OCI-LY1 (cell line): Measurements from ENCODE around the gene FRMD4A.
"Not testable (repeated sequence)": the region's sequence is repeated elsewhere in the genome, so short reads cannot be mapped to it uniquely, and the experiment has no call there.

Experiments used
- H2AFZ ChIP-seq: fragments of 200-600 bp; sonication (generic), shearing (Covaris generic); 2 replicates; pipeline ENCODE4 v1.6.0; 2014; ENCODE audit warnings: antibody characterized with exemption, mild to moderate bottlenecking, low read length
- H3F3A ChIP-seq: fragments of 200-600 bp; sonication (generic), shearing (Covaris generic); 2 replicates; pipeline ENCODE4 v1.6.0; 2014; ENCODE audit warnings: mild to moderate bottlenecking, antibody characterized with exemption, low read length, moderate library complexity; ENCODE audit not compliant: insufficient read depth
- H3K27ac ChIP-seq: fragments of 200-600 bp; sonication (generic); 2 replicates; pipeline ENCODE4 v1.5.1; 2014; ENCODE audit warnings: low read length, mixed run types, mild to moderate bottlenecking, low read depth; ENCODE audit not compliant: poor library complexity, severe bottlenecking
- H3K27me3 ChIP-seq: fragments of 200-600 bp; sonication (generic); 2 replicates; pipeline ENCODE4 v1.6.0; 2014; ENCODE audit warnings: antibody characterized with exemption, mild to moderate bottlenecking, low read length, moderate library complexity; ENCODE audit not compliant: insufficient read depth
- H3K36me3 ChIP-seq: fragments of 200-600 bp; sonication (generic); 2 replicates; pipeline ENCODE4 v1.6.1; 2014; ENCODE audit warnings: mild to moderate bottlenecking, antibody characterized with exemption, low read length, moderate library complexity, mixed read lengths; ENCODE audit not compliant: insufficient read depth
- H3K4me1 ChIP-seq: fragments of 200-600 bp; sonication (generic); 2 replicates; pipeline ENCODE4 v1.5.1; 2014; ENCODE audit warnings: mild to moderate bottlenecking, low read length, moderate library complexity; ENCODE audit not compliant: insufficient read depth, severe bottlenecking
- H3K4me2 ChIP-seq: fragments of 200-600 bp; sonication (generic), shearing (Covaris generic); 2 replicates; pipeline ENCODE4 v1.6.1; 2014; ENCODE audit warnings: low read length
- H3K4me3 ChIP-seq: fragments of 200-600 bp; sonication (generic); 2 replicates; pipeline ENCODE4 v1.5.1; 2014; ENCODE audit warnings: low read length, low read depth, mild to moderate bottlenecking, mixed read lengths; ENCODE audit not compliant: poor library complexity, severe bottlenecking
- H3K79me2 ChIP-seq: fragments of 200-600 bp; shearing (Covaris generic); 2 replicates; pipeline ENCODE4 v1.6.1; 2016; ENCODE audit warnings: mixed run types, low read length, mixed read lengths; ENCODE audit not compliant: insufficient read depth
- H3K9ac ChIP-seq: fragments of 200-600 bp; sonication (generic), shearing (Covaris generic); 2 replicates; pipeline ENCODE4 v1.6.1; 2014; ENCODE audit warnings: mild to moderate bottlenecking, low read length, mixed read lengths
- H3K9me2 ChIP-seq: fragments of 200-600 bp; sonication (generic), shearing (Covaris generic); 2 replicates; pipeline ENCODE4 v1.6.1; 2014; ENCODE audit warnings: low read depth, mild to moderate bottlenecking, low read length, mixed read lengths
- H3K9me3 ChIP-seq: fragments of 200-600 bp; shearing (Covaris generic); 2 replicates; pipeline ENCODE4 v1.6.1; 2014; ENCODE audit warnings: low read length, mixed read lengths
- H4K20me1 ChIP-seq: fragments of 200-600 bp; sonication (generic), shearing (Covaris generic); 2 replicates; pipeline ENCODE4 v1.6.0; 2016; ENCODE audit warnings: mild to moderate bottlenecking, low read length; ENCODE audit not compliant: insufficient read depth
- EZH2 ChIP-seq: fragments of 200-600 bp; sonication (generic), shearing (Covaris generic); IDR thresholded peaks from 2 replicates; pipeline ENCODE4 v1.8.0; 2017; ENCODE audit warnings: borderline replicate concordance, mixed run types, mild to moderate bottlenecking, antibody characterized with exemption, low read length, moderate library complexity, mixed read lengths
- TF ChIP-seq, protein P1 (sequence below): fragments of 200-600 bp; sonication (generic), shearing (Covaris generic); IDR thresholded peaks from 2 replicates; pipeline ENCODE4 v1.5.1; 2017; ENCODE audit warnings: mild to moderate bottlenecking, antibody characterized with exemption, low read length, moderate library complexity, mixed read lengths

Gene FRMD4A

GRCh38 chr10:14141283-14141682 lies 189.4 kb downstream of the FRMD4A start:
- no peak overlapping the region for H3K4me2 ChIP-seq
- no peak overlapping the region for H2AFZ ChIP-seq
- H3F3A ChIP-seq, result no peaks in the 10 kb centered on the region
- no peaks in the 10 kb centered on the region for H3K9me3 ChIP-seq
- no peaks in the 10 kb centered on the region for H3K9me2 ChIP-seq
- H3K36me3 ChIP-seq, result no peaks in the 10 kb centered on the region
- no peak overlapping the region for H3K27ac ChIP-seq
- H3K27me3 ChIP-seq, result no peaks in the 10 kb centered on the region
- no peak overlapping the region for H3K4me3 ChIP-seq
- H3K9ac ChIP-seq, result no peak overlapping the region
- TF ChIP-seq, protein P1, sequence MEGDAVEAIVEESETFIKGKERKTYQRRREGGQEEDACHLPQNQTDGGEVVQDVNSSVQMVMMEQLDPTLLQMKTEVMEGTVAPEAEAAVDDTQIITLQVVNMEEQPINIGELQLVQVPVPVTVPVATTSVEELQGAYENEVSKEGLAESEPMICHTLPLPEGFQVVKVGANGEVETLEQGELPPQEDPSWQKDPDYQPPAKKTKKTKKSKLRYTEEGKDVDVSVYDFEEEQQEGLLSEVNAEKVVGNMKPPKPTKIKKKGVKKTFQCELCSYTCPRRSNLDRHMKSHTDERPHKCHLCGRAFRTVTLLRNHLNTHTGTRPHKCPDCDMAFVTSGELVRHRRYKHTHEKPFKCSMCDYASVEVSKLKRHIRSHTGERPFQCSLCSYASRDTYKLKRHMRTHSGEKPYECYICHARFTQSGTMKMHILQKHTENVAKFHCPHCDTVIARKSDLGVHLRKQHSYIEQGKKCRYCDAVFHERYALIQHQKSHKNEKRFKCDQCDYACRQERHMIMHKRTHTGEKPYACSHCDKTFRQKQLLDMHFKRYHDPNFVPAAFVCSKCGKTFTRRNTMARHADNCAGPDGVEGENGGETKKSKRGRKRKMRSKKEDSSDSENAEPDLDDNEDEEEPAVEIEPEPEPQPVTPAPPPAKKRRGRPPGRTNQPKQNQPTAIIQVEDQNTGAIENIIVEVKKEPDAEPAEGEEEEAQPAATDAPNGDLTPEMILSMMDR, result no peak
- no peak for TF ChIP-seq EZH2
- H3K79me2 ChIP-seq, result no peaks in the 10 kb centered on the region
- no peaks in the 10 kb centered on the region for H3K4me1 ChIP-seq
- H4K20me1 ChIP-seq, result no peaks in the 10 kb centered on the region

- no peaks in the 10 kb centered on the region for H4K20me1 ChIP-seq
- no peaks in the 10 kb centered on the region for H3K9me2 ChIP-seq
- H3K4me3 ChIP-seq, result no peak overlapping the region
- H3K4me1 ChIP-seq, result no peaks in the 10 kb centered on the region
- H3F3A ChIP-seq, result no peaks in the 10 kb centered on the region
- no peaks in the 10 kb centered on the region for H3K36me3 ChIP-seq
- no peaks in the 10 kb centered on the region for H3K27me3 ChIP-seq
- no peaks in the 10 kb centered on the region for H3K9me3 ChIP-seq
- no peak overlapping the region for H3K4me2 ChIP-seq
- H3K9ac ChIP-seq, result no peak overlapping the region
- H3K79me2 ChIP-seq, result no peaks in the 10 kb centered on the region
- TF ChIP-seq, protein P1, result no peak
- no peak for TF ChIP-seq EZH2
- H3K27ac ChIP-seq, result no peak overlapping the region
- H2AFZ ChIP-seq, result no peak overlapping the region
These were observed 193.3 kb downstream of the FRMD4A start for GRCh38 chr10:14137391-14137790.

DNA sequence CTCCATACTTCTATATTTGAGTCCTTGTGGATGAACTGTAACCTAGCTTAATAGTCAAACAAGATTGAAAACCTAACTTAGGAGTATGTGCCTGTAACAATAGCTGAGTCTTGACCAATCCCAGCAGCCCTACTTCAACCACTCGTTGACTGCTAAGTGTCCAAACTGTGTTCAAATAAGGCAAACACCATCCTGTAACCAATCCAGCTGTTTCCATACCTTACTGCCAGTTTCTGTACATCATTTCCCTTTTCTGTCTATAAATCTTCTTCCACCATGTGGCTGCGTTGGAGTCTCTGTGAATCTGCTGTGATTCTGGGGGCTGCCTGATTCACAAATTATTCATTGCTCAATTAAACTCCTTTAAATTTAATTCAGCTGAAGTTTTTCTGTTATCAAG lies 195.5 kb downstream of the FRMD4A start:
- H3K9me2 ChIP-seq, H3K4me1 ChIP-seq, H3K9ac ChIP-seq, H3K4me2 ChIP-seq, H3F3A ChIP-seq, H3K36me3 ChIP-seq, H4K20me1 ChIP-seq, H3K4me3 ChIP-seq, H2AFZ ChIP-seq, H3K79me2 ChIP-seq, H3K27ac ChIP-seq, H3K9me3 ChIP-seq, H3K27me3 ChIP-seq: not testable (repeated sequence)

GRCh38 chr10:14134275-14134674 lies 196.4 kb downstream of the FRMD4A start:
- Histone ChIP-seq H3K36me3 (no peaks in the 10 kb centered on the region), H4K20me1 (no peaks in the 10 kb centered on the region), H3K4me2 (no peak overlapping the region), H3F3A (no peaks in the 10 kb centered on the region), H3K4me1 (no peaks in the 10 kb centered on the region), H3K79me2 (no peaks in the 10 kb centered on the region), H3K27me3 (no peaks in the 10 kb centered on the region), H3K9me2 (no peaks in the 10 kb centered on the region), H3K9me3 (no peaks in the 10 kb centered on the region), H3K4me3 (no peak overlapping the region), H3K27ac (no peak overlapping the region), H3K9ac (no peak overlapping the region), H2AFZ (no peak overlapping the region)
- TF ChIP-seq, protein P1, result no peak
- TF ChIP-seq EZH2, result no peak
